Ramos (cell line): ENCODE measurements around the gene INS.
"Not testable (repeated sequence)": the region's sequence is repeated elsewhere in the genome, so short reads cannot be mapped to it uniquely, and the experiment has no call there.

ENCODE experiments used
- in situ Hi-C: fragments of 300-500 bp; cut with MboI; formaldehyde crosslinking; loops from one replicate; pipeline ENCODE4 v1.14.3; 2022; ENCODE audit warnings: low sequenced_read_pairs; ENCODE audit not compliant: unreplicated experiment

The INS gene

GRCh38 chr11:2126520-2127085 is 34.4 kb downstream of the INS start:
- in situ Hi-C loops, result no loop called here

- in situ Hi-C loops, result not testable (repeated sequence)
Measured at GRCh38 chr11:2124736-2125484, 36.1 kb downstream of the INS start.

DNA sequence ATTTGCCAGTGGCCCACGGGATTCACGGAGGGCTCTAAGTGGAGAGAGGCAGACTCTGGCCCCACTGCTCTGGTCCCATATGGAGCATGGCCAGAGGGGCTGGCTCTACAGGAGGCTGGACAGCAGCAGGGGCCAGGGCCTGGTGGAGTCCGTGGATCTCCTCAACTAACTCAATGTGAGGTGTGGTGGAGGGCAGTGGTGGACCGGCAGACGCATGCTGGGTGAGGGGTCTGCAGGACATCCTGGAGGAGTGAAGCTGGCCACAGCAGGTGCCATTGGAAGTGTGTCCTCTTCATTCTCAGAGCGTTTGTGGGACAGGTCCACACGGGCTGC is 37.4 kb downstream of the INS start:
- in situ Hi-C loops, result no loop called here

- in situ Hi-C loops, result no loop called here
Measured at GRCh38 chr11:2122907-2123627, 37.9 kb downstream of the INS start.

- in situ Hi-C loops, result no loop called here
Measured at GRCh38 chr11:2122222-2122906, 38.6 kb downstream of the INS start.

DNA sequence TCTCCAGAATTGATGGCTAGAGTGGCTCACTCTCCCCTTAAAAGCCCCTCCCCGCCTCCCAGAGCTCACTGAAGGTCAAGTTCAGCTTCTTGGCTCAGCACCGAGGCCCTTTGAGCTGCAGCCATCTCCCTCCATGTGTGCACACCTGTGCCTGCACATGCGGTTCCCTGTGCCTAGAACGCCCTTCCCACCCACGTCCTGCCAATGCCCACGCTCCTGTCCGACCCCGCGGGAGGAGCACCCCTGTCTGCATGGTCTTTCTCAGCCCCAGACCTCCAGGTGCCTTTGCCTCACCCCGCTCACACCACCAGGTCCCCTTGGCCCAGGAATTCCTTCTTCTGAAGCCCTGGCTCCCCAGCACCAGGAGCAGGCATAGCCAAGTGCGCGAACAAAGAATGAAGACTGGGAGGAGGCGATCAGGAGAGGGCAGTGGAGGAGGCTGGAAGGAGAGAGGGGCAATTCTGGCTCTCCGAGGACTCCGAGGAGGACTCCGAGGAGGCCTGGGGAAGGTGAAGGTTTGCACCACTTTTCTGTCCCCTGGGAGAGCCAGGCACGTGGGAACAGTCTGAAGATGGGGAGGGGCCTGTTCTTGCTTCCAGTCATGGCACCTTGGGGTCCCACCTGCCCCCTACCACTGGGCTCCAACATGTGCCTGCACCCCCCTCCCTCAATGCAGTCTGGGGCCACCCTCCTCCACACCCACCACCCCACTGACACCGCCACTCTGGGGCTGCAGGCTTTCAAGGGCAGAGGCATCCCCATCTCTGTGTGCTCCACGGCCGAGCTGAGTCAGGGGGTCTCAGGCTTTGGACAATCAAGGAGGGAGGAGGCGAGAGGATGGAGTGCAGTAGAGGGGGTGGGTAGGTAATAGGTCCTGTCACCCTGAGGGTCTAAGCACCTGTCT is 39.5 kb downstream of the INS start:
- in situ Hi-C loops, result no loop called here

GRCh38 chr11:2120359-2121100 is 40.5 kb downstream of the INS start:
- in situ Hi-C loops, result no loop called here

DNA sequence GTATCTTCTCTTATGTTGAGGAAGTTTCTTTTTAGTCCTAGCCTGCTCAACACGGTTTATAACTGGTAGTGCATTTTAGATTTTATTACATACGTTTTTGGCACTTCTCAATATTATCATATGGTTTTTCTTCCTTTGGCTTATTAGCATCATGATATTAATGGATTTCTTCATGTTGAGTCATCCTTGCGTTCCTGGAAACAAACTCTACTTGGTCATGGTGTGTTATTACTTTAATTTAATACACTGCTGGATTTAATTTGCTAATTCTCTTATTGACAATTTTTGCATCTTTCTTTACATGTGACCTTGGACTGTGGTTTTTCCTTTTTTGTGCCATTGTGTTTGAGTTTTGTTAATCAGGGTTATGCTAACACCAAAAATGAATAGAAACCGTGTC is 42.3 kb downstream of the INS start:
- in situ Hi-C loops, result no loop called here

DNA sequence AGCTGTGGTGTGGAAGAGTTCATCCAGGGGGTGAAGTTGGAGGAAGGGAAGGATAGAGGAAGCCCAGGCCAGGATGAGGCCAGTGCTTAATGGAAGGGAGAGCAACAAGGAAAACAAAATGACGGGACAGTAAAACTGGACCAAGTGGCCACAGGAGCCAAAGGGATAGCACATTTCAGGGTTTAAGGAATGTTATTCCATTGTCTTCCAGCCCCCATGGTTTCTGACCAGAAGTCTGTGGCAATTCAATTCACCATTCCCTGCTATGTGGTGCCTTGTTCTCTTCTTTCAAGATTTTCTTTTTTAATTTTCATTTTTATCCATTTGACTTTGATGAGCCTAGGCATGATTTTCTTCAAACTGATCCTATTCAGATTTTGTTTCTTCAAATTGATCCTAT is 44.3 kb downstream of the INS start:
- in situ Hi-C loops, result no loop called here

DNA sequence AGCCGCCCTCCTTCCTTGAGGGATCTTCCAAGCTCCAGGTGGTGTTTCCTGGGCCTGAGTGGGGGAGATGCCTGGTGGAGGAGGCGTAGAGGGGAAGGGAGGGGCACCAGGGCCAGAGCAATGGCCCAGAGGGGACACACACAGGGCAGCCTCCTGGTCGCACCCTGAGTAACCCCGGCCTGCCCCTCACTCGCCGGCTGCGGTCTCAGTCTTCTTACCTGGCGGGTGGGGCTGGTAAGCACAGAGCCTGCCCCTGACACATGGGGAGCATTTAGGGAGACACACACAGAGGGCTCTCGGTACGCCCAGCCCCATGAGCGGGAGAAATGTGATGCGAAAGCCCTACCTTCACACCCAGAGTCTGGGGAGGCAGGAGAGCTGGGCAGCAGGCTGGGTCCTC is 45.7 kb downstream of the INS start:
- in situ Hi-C loops, result no loop called here

GRCh38 chr11:2114430-2115241 is 46.4 kb downstream of the INS start:
- in situ Hi-C loops, result no loop called here

DNA sequence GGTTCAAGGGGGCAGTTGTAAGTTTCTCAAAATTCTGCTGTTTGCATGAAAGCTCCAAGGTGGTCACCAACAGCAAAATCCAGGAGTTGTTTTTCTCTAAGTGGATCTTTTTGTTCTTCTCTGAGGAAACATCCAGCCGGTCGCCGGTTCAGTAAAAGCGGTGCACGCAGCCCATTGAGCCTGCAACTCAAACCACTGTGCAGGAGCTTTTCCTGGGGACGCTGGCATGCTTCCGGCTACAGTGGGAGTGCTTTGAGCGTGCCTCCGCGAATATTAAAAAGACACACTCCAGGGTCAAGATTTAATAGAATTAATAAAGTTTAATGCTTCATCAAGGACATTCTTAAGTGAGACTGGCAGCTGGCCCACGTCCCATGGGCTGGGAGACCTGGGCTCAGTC is 47.2 kb downstream of the INS start:
- in situ Hi-C loops, result no loop called here

- in situ Hi-C loops, result no loop called here
Measured at GRCh38 chr11:2110521-2110920, 50.5 kb downstream of the INS start.
